H1 (cell line): ENCODE data around the gene CERS5. TPM values are rescaled to one million over a fixed set of nuclear protein-coding genes. Genes with fewer than 3 reads are reported as not detected.

Source experiments
- RNF2 ChIP-seq: fragments of 200-900, 300-1000 bp; sonication (generic); IDR thresholded peaks from 2 replicates; pipeline ENCODE4 v1.7.1; 2016; ENCODE audit warnings: borderline replicate concordance, low read depth, mild to moderate bottlenecking, antibody characterized with exemption, low read length; ENCODE audit not compliant: poor library complexity, severe bottlenecking; ENCODE audit errors: missing control alignments
- polyA plus RNA-seq, 7 experiments: library from polyadenylated mRNA; depleted of rRNA in 3 of 7; stranded (reverse) in 5 of 7; unstranded in 2 of 7; fragments of >200 nt in 5 of 7; fragments of 200-250 nt in 2 of 7; gene quantifications; 1 replicate in 5 of 7; 2 replicates in 1 of 7; 4 replicates in 1 of 7; pipeline versions ENCODE4 v1.2.1 to v1.2.3, GENCODE V29; 2011 to 2013; ENCODE audit warnings: missing spikeins in 2 of 7, mixed read lengths in 2 of 7
- total RNA-seq: library from RNA; stranded (reverse); fragmentation: NEBNext Ultra II Directional; extraction: Animal tissue kit (Norgen Biotek cat#: 25700); gene quantifications from 2 replicates; pipeline ENCODE4 v1.2.1, GENCODE V29; 2021
- TF ChIP-seq, protein P1 (sequence below): fragments of 300-600 bp; sonication (generic); IDR thresholded peaks from 2 replicates; pipeline ENCODE4 v1.7.1; 2012; ENCODE audit warnings: low read length, moderate library complexity, mild to moderate bottlenecking, inconsistent platforms; ENCODE audit not compliant: insufficient replicate concordance

The CERS5 gene
- total and polyA plus RNA-seq, 2 of the 8 experiments (the other 6 are each of a cell fraction or from before 2014, with no cell fraction given) = 69.2 to 119 TPM

DNA sequence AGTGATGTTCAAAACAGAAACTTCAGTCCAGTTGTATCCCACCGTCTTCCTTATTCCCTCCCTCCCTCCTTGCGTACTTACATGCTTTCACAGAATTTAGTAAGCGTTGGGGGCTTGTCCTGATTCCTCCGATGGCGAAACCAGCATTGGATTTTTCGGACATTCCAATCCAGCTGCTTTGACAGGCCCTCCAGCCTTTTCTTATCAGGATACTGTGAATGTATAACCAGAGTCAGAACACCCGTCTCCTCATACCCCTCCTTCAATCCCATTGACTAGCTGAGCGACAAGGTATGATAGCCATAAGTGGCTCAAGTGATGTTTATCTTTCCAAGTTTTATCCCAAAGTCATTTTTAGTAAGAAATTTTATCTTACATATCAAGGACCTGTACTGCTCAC, 24.2 kb downstream of the CERS5 start (continued):
- TF ChIP-seq, protein P1, sequence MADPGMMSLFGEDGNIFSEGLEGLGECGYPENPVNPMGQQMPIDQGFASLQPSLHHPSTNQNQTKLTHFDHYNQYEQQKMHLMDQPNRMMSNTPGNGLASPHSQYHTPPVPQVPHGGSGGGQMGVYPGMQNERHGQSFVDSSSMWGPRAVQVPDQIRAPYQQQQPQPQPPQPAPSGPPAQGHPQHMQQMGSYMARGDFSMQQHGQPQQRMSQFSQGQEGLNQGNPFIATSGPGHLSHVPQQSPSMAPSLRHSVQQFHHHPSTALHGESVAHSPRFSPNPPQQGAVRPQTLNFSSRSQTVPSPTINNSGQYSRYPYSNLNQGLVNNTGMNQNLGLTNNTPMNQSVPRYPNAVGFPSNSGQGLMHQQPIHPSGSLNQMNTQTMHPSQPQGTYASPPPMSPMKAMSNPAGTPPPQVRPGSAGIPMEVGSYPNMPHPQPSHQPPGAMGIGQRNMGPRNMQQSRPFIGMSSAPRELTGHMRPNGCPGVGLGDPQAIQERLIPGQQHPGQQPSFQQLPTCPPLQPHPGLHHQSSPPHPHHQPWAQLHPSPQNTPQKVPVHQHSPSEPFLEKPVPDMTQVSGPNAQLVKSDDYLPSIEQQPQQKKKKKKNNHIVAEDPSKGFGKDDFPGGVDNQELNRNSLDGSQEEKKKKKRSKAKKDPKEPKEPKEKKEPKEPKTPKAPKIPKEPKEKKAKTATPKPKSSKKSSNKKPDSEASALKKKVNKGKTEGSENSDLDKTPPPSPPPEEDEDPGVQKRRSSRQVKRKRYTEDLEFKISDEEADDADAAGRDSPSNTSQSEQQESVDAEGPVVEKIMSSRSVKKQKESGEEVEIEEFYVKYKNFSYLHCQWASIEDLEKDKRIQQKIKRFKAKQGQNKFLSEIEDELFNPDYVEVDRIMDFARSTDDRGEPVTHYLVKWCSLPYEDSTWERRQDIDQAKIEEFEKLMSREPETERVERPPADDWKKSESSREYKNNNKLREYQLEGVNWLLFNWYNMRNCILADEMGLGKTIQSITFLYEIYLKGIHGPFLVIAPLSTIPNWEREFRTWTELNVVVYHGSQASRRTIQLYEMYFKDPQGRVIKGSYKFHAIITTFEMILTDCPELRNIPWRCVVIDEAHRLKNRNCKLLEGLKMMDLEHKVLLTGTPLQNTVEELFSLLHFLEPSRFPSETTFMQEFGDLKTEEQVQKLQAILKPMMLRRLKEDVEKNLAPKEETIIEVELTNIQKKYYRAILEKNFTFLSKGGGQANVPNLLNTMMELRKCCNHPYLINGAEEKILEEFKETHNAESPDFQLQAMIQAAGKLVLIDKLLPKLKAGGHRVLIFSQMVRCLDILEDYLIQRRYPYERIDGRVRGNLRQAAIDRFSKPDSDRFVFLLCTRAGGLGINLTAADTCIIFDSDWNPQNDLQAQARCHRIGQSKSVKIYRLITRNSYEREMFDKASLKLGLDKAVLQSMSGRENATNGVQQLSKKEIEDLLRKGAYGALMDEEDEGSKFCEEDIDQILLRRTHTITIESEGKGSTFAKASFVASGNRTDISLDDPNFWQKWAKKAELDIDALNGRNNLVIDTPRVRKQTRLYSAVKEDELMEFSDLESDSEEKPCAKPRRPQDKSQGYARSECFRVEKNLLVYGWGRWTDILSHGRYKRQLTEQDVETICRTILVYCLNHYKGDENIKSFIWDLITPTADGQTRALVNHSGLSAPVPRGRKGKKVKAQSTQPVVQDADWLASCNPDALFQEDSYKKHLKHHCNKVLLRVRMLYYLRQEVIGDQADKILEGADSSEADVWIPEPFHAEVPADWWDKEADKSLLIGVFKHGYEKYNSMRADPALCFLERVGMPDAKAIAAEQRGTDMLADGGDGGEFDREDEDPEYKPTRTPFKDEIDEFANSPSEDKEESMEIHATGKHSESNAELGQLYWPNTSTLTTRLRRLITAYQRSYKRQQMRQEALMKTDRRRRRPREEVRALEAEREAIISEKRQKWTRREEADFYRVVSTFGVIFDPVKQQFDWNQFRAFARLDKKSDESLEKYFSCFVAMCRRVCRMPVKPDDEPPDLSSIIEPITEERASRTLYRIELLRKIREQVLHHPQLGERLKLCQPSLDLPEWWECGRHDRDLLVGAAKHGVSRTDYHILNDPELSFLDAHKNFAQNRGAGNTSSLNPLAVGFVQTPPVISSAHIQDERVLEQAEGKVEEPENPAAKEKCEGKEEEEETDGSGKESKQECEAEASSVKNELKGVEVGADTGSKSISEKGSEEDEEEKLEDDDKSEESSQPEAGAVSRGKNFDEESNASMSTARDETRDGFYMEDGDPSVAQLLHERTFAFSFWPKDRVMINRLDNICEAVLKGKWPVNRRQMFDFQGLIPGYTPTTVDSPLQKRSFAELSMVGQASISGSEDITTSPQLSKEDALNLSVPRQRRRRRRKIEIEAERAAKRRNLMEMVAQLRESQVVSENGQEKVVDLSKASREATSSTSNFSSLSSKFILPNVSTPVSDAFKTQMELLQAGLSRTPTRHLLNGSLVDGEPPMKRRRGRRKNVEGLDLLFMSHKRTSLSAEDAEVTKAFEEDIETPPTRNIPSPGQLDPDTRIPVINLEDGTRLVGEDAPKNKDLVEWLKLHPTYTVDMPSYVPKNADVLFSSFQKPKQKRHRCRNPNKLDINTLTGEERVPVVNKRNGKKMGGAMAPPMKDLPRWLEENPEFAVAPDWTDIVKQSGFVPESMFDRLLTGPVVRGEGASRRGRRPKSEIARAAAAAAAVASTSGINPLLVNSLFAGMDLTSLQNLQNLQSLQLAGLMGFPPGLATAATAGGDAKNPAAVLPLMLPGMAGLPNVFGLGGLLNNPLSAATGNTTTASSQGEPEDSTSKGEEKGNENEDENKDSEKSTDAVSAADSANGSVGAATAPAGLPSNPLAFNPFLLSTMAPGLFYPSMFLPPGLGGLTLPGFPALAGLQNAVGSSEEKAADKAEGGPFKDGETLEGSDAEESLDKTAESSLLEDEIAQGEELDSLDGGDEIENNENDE = no peak
- no peak for TF ChIP-seq RNF2
- TF ChIP-seq, all 59 proteins: peak for 0
